K562 (cell line): ENCODE data around the gene GYPC.

Experiments
- CTCF ChIP-seq, 3 experiments: IDR thresholded peaks in 2 of 3; conservative IDR thresholded peaks in 1 of 3; 2 replicates each; pipeline ENCODE4 v1.5.1; 2011 to 2012; ENCODE audit warnings: low read length in 3 of 3, mild to moderate bottlenecking in 3 of 3, control low read depth in 2 of 3, improper control_type of control experiment in 1 of 3, inconsistent platforms in 1 of 3, low read depth in 1 of 3, mixed read lengths in 1 of 3, moderate library complexity in 1 of 3; ENCODE audit not compliant: insufficient read depth in 2 of 3
- EP300 ChIP-seq: IDR thresholded peaks from 2 replicates; pipeline ENCODE4 v1.6.1; 2012; ENCODE audit warnings: low read length, improper control_type of control experiment
- EZH2 ChIP-seq: IDR thresholded peaks from 2 replicates; pipeline ENCODE4 v1.6.1; 2012; ENCODE audit warnings: low read depth, mild to moderate bottlenecking, inconsistent platforms, low read length, borderline replicate concordance
- HDAC2 ChIP-seq: fragments of 450-650 bp; IDR thresholded peaks from 2 replicates; pipeline ENCODE4 v1.6.1; 2016; ENCODE audit warnings: mild to moderate bottlenecking
- HEY1 ChIP-seq: fragments of 250-450 bp; sonication (Bioruptor Pico); IDR thresholded peaks from 2 replicates; pipeline ENCODE4 v1.5.0; 2020; ENCODE audit warnings: mild to moderate bottlenecking, moderate library complexity, borderline replicate concordance
- IRF2 ChIP-seq: sonication (generic); formaldehyde crosslinking; IDR thresholded peaks from 2 replicates; pipeline ENCODE4 v1.8.1; 2022; ENCODE audit warnings: mild to moderate bottlenecking, missing genetic modification reagents
- NFYB ChIP-seq: IDR thresholded peaks from 2 replicates; pipeline ENCODE4 v1.6.1; 2011; ENCODE audit warnings: mild to moderate bottlenecking, moderate library complexity; ENCODE audit not compliant: insufficient read length; ENCODE audit errors: extremely low read depth
- POLR2A ChIP-seq: fragments of 450-650 bp; conservative IDR thresholded peaks from 2 replicates; pipeline ENCODE4 v1.6.1; 2016
- POLR2AphosphoS5 ChIP-seq: IDR thresholded peaks from 2 replicates; pipeline ENCODE4 v1.6.1; 2011; ENCODE audit warnings: mild to moderate bottlenecking, low read depth, low read length, moderate library complexity; ENCODE audit not compliant: control insufficient read depth, insufficient read depth
- SIX5 ChIP-seq, 2 experiments: IDR thresholded peaks; 2 replicates each; pipeline ENCODE4 v1.6.1; 2011; ENCODE audit warnings: low read length in 2 of 2, borderline replicate concordance in 1 of 2, low read depth in 1 of 2, mild to moderate bottlenecking in 1 of 2, moderate library complexity in 1 of 2; ENCODE audit not compliant: insufficient read depth in 1 of 2
- STAG1 ChIP-seq: sonication (generic); formaldehyde crosslinking; IDR thresholded peaks from 2 replicates; pipeline ENCODE4 v1.5.0; 2020; ENCODE audit warnings: missing genetic modification reagents, borderline replicate concordance
- USF2 ChIP-seq: sonication (generic); formaldehyde crosslinking; IDR thresholded peaks from 2 replicates; pipeline ENCODE4 v1.5.0; 2020; ENCODE audit warnings: missing genetic modification reagents

GRCh38 chr2:126723281-126723815 is 67.4 kb downstream of the GYPC start:
- TF ChIP-seq STAG1 (CRISPR knock-in tag) (no peak), EP300 (no peak), POLR2A (no peak), POLR2AphosphoS5 (no peak), HEY1 (CRISPR knock-in tag) (no peak), USF2 (CRISPR knock-in tag) (no peak), EZH2 (no peak), IRF2 (CRISPR knock-in tag) (no peak), SIX5 (IDR thresholded peaks at IDR 0.05; ENCODE audit: borderline replicate concordance in 1 of 2, insufficient read depth in 1 of 2, low read depth in 1 of 2, low read length in 2 of 2) (no peak), NFYB (no peak), CTCF (IDR thresholded peaks at IDR 0.05 in 2 of 3, conservative IDR thresholded peaks at IDR 0.05 in 1 of 3; ENCODE audit: insufficient read depth in 2 of 3, low read depth in 1 of 3, low read length in 3 of 3) (no peak), HDAC2 (no peak)
